KMS-11 (cell line): ENCODE results near the gene PVALB.

ENCODE experiments used
- H2AFZ ChIP-seq: fragments of 200-600 bp; sonication (generic); 2 replicates; pipeline ENCODE4 v1.6.1; 2016; ENCODE audit warnings: antibody characterized with exemption, mixed run types, low read depth
- H3K27ac ChIP-seq: fragments of 200-600 bp; sonication (generic); 2 replicates; pipeline ENCODE4 v1.6.1; 2016; ENCODE audit warnings: mild to moderate bottlenecking, mixed run types
- H3K27me3 ChIP-seq: fragments of 200-600 bp; sonication (generic); 2 replicates; pipeline ENCODE4 v1.6.1; 2017; ENCODE audit warnings: mild to moderate bottlenecking, low read depth, mixed run types, moderate library complexity; ENCODE audit not compliant: insufficient read depth
- H3K36me3 ChIP-seq: fragments of 200-600 bp; sonication (generic); 2 replicates; pipeline ENCODE4 v1.6.1; 2017; ENCODE audit warnings: mild to moderate bottlenecking, mixed run types; ENCODE audit not compliant: insufficient read depth
- H3K4me1 ChIP-seq: fragments of 200-600 bp; sonication (generic); 2 replicates; pipeline ENCODE4 v1.6.1; 2016; ENCODE audit warnings: mild to moderate bottlenecking, low read depth, mixed run types; ENCODE audit not compliant: poor library complexity, severe bottlenecking
- H3K4me2 ChIP-seq: fragments of 200-600 bp; sonication (generic); 2 replicates; pipeline ENCODE4 v1.7.0; 2016; ENCODE audit warnings: mild to moderate bottlenecking, mixed run types
- H3K4me3 ChIP-seq: fragments of 200-600 bp; sonication (generic); IDR thresholded peaks from 2 replicates; pipeline ENCODE4 v1.6.1; 2017; ENCODE audit warnings: low read depth, low read length, mixed read lengths; ENCODE audit not compliant: insufficient read depth
- H3K79me2 ChIP-seq: fragments of 200-600 bp; sonication (generic); 2 replicates; pipeline ENCODE4 v1.6.1; 2016; ENCODE audit warnings: low read depth, mixed run types; ENCODE audit not compliant: insufficient read depth
- H3K9ac ChIP-seq: fragments of 200-600 bp; sonication (generic); 2 replicates; pipeline ENCODE4 v1.6.1; 2016; ENCODE audit warnings: mild to moderate bottlenecking, mixed run types
- H4K20me1 ChIP-seq: fragments of 200-600 bp; sonication (generic); 2 replicates; pipeline ENCODE4 v1.6.1; 2016; ENCODE audit warnings: mild to moderate bottlenecking, mixed run types; ENCODE audit not compliant: insufficient read depth
- TF ChIP-seq, protein P1 (sequence below): fragments of 200-600 bp; sonication (generic); conservative IDR thresholded peaks from 2 replicates; pipeline ENCODE4 v1.6.1; 2017; ENCODE audit warnings: low read depth, mild to moderate bottlenecking, antibody characterized with exemption, low read length, moderate library complexity, mixed read lengths

PVALB gene

DNA sequence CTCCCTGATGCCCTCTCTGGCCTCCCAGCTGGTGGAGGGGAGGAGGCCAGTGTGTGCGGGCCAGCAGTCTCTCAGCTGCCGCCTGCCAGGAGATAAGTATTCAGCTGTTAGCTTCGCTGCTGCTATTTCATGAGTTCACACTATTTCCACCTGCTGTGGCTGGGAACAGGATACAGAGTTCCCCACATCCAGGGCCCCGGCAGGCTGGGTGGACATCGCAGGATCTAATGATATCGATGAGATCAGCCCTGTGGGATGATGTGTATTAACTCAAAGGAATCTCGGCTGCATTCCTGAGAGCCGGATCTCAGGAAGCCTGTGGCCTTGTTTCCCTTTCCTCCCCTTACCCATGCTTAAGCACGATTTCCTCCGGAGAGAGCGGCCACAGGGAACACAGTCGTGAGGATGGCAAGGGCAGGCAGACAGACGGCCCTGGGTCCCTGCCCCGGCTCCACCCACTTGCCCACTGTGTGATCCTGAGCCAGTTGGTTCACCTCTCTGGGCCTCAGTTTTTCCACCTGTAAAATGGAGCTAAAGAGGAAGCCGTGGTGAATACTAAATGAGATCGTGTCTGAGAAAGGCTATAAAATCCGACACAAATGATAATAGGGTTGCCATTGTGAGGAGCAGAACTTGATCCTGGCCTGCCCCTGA is 6.5 kb upstream of the PVALB start:
- TF ChIP-seq, protein P1, sequence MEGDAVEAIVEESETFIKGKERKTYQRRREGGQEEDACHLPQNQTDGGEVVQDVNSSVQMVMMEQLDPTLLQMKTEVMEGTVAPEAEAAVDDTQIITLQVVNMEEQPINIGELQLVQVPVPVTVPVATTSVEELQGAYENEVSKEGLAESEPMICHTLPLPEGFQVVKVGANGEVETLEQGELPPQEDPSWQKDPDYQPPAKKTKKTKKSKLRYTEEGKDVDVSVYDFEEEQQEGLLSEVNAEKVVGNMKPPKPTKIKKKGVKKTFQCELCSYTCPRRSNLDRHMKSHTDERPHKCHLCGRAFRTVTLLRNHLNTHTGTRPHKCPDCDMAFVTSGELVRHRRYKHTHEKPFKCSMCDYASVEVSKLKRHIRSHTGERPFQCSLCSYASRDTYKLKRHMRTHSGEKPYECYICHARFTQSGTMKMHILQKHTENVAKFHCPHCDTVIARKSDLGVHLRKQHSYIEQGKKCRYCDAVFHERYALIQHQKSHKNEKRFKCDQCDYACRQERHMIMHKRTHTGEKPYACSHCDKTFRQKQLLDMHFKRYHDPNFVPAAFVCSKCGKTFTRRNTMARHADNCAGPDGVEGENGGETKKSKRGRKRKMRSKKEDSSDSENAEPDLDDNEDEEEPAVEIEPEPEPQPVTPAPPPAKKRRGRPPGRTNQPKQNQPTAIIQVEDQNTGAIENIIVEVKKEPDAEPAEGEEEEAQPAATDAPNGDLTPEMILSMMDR: no peak
- Histone ChIP-seq H4K20me1 (no peaks in the 10 kb centered on the region), H3K4me3 (no peak overlapping the region), H3K4me2 (no peak overlapping the region), H3K4me1 (no peaks in the 10 kb centered on the region), H3K27ac (no peak overlapping the region), H3K36me3 (no peaks in the 10 kb centered on the region), H3K79me2 (no peaks in the 10 kb centered on the region), H3K27me3 (peaks cover 81% of the 10 kb centered on the region), H3K9ac (no peak overlapping the region), H2AFZ (no peak overlapping the region)

DNA sequence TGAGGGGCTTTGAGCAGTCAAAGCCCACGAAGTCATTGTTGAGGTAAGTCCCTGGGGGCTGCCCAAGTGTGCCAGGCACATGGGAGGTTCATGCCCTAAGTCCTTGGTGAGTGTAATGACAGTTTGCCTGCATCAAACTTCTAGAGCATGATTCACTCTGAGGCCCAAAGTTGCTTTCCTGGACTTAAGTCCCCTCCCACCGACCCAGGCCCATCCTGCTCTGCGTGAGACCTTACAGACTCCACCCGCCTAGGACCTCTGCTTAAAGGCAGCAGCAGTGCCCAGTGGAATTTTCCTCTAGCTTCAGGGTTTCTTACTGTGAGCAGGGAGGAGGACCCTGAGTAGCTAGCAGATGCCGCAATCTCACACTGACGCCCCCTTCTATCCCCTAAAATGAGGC is 5.7 kb upstream of the PVALB start:
- Histone ChIP-seq H3K9ac (no peak overlapping the region), H2AFZ (no peak overlapping the region), H3K4me2 (no peak overlapping the region), H3K4me1 (no peaks in the 10 kb centered on the region), H3K36me3 (no peaks in the 10 kb centered on the region), H3K27me3 (peaks cover 83% of the 10 kb centered on the region), H3K4me3 (no peak overlapping the region), H4K20me1 (no peaks in the 10 kb centered on the region), H3K27ac (no peak overlapping the region), H3K79me2 (no peaks in the 10 kb centered on the region)
- TF ChIP-seq, protein P1: no peak

DNA sequence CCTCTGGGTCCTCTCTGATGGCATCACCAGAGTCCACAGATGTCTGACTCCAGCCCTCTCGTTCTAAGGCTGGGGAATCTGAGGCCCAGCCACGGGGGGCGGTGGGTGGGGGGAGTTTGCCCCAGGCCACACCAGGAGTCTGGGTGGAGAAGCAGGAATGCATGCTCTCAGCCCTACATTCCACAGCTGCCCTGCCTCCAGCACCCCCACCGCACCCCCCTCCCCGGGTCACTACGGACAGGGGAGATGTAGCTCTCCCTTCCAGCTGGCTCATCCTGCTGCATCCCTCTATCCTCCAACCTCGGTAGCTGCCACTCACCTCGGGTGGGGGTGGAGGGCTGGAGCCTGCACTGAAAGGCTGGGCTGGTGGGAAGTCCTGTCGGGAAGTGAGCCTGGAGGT is 2.3 kb upstream of the PVALB start:
- Histone ChIP-seq H3K27ac (no peak overlapping the region), H3K4me2 (no peak overlapping the region), H3K27me3 (peaks cover 82% of the 10 kb centered on the region), H3K79me2 (no peaks in the 10 kb centered on the region), H3K36me3 (no peaks in the 10 kb centered on the region), H2AFZ (no peak overlapping the region), H3K4me1 (no peaks in the 10 kb centered on the region), H3K9ac (no peak overlapping the region), H4K20me1 (no peaks in the 10 kb centered on the region), H3K4me3 (no peak overlapping the region)
- TF ChIP-seq, protein P1: no peak

DNA sequence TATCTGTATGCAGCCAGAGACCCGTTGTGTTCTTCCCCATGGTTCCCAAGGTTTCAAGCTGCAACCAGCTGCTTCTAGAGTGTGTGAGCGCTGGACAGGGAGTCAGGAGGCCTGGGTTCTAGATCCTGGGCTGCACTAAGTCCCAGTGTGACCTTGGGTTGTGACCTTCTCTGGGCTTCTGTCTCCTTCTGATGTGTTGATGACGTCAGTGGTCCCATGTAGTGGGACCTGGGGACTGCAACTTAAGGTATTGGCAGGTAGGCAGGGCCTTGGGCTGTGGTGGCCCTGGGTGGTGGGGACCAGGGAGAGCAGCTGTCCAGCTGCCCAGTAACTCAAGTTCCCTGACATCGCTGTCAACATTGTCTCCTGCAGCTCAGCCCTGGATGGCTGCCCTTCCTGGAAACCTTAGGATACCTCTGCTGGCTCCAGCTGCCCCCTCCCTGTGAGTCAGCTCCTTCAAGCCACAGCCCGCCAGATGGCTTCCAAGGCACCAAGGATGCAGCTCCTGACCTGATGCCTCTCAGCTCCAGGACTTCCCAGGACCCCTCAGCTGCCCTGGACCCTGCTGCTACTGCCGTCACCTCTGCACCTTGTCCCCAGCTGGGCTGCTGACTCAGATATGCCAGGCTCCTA is 1.3 kb upstream of the PVALB start:
- H2AFZ ChIP-seq: no peak overlapping the region
- no peak overlapping the region for H3K4me2 ChIP-seq
- H3K9ac ChIP-seq: no peak overlapping the region
- peaks cover 83% of the 10 kb centered on the region for H3K27me3 ChIP-seq
- no peaks in the 10 kb centered on the region for H3K4me1 ChIP-seq
- no peaks in the 10 kb centered on the region for H3K79me2 ChIP-seq
- no peak overlapping the region for H3K4me3 ChIP-seq
- H3K27ac ChIP-seq: no peak overlapping the region
- no peaks in the 10 kb centered on the region for H3K36me3 ChIP-seq
- TF ChIP-seq, protein P1: no peak
- no peaks in the 10 kb centered on the region for H4K20me1 ChIP-seq
